Endothelial cell of umbilical vein (primary cell): ENCODE results near the gene CD300LG. TPM values are rescaled to one million over a fixed set of nuclear protein-coding genes. Genes with fewer than 3 reads are reported as not detected.

Experiments used
- BruUV-seq: library from RNA; stranded (reverse); fragments of 400-500 nt; replicated peaks from 2 replicates; lab custom pipeline; 2021; lab: Mats Ljungman, UMichigan
- CTCF ChIA-PET: fragments of 300-600, 350-600 bp; sonication (Branson Sonifier 250); formaldehyde crosslinking; loops from one replicate; lab custom pipeline; 2021; ENCODE audit warnings: antibody characterized with exemption, inconsistent platforms; lab: Charles Lee
- POLR2A ChIA-PET: fragments of 300-600, 350-600 bp; sonication (Branson Sonifier 250); formaldehyde crosslinking; loops from one replicate; lab custom pipeline; 2021; ENCODE audit warnings: antibody characterized with exemption, inconsistent platforms; lab: Charles Lee
- DNase-seq: peaks from one replicate; pipeline ENCODE4 v3.0.0-alpha.2; 2011; ENCODE audit warnings: low read depth, low spot score
- FAIRE-seq: peaks from 2 replicates; lab custom pipeline; 2011; peaks lifted over from hg19 to GRCh38; lab: Jason Lieb, UNC
- H2AFZ ChIP-seq: 2 replicates; pipeline ENCODE4 v1.6.0; 2012; ENCODE audit warnings: low read depth, low read length, control low read depth, inconsistent platforms
- H3K27ac ChIP-seq: 2 replicates; pipeline ENCODE4 v1.5.1; 2011; ENCODE audit warnings: low read depth, mild to moderate bottlenecking, control low read depth, low read length, moderate library complexity; ENCODE audit not compliant: insufficient read depth
- H3K27me3 ChIP-seq, 2 experiments: 2 replicates each; pipeline versions ENCODE4 v1.6.0 to v1.6.1; 2011; ENCODE audit warnings: low read length in 2 of 2, mixed read lengths in 1 of 2; ENCODE audit not compliant: control insufficient read depth in 2 of 2, insufficient read depth in 2 of 2
- H3K36me3 ChIP-seq, 2 experiments: 2 replicates in 1 of 2; 3 replicates in 1 of 2; pipeline ENCODE4 v1.5.1; 2011; ENCODE audit warnings: low read length in 2 of 2, mild to moderate bottlenecking in 1 of 2, moderate library complexity in 1 of 2; ENCODE audit not compliant: control insufficient read depth in 2 of 2, insufficient read depth in 2 of 2; ENCODE audit errors: extremely low read depth in 1 of 2
- H3K4me1 ChIP-seq: 3 replicates; pipeline ENCODE4 v1.5.1; 2011; ENCODE audit warnings: mild to moderate bottlenecking, low read length; ENCODE audit not compliant: control insufficient read depth, insufficient read depth; ENCODE audit errors: extremely low read depth
- H3K4me2 ChIP-seq: 2 replicates; pipeline ENCODE4 v1.6.1; 2011; ENCODE audit warnings: low read length, control low read depth, mixed read lengths; ENCODE audit not compliant: insufficient read depth
- H3K4me3 ChIP-seq, 3 experiments: fragments of 200-600 bp in 1 of 3; sonication (generic), shearing (Covaris generic) in 1 of 3; replicated peaks in 1 of 3; 2 replicates each; pipeline ENCODE4 v1.5.1; 2011 to 2016; ENCODE audit warnings: control low read depth in 3 of 3, low read length in 3 of 3, mild to moderate bottlenecking in 2 of 3, inconsistent platforms in 1 of 3, low read depth in 1 of 3, moderate library complexity in 1 of 3; ENCODE audit not compliant: insufficient read depth in 1 of 3
- H3K79me2 ChIP-seq: 2 replicates; pipeline ENCODE4 v1.6.0; 2012; ENCODE audit warnings: low read length, inconsistent platforms; ENCODE audit not compliant: control insufficient read depth, insufficient read depth
- H3K9ac ChIP-seq: replicated peaks from 2 replicates; pipeline ENCODE3; 2011; ENCODE audit warnings: low read length, control low read depth; ENCODE audit not compliant: insufficient read depth; ENCODE audit errors: extremely low read depth
- H3K9me1 ChIP-seq: replicated peaks from 3 replicates; pipeline ENCODE4 v1.6.0; 2011; ENCODE audit warnings: mild to moderate bottlenecking, low read length; ENCODE audit not compliant: control insufficient read depth, insufficient read depth; ENCODE audit errors: extremely low read depth
- H3K9me3 ChIP-seq: replicated peaks from 2 replicates; pipeline ENCODE4 v1.5.1; 2012; ENCODE audit warnings: low read length, inconsistent platforms; ENCODE audit not compliant: control insufficient read depth, insufficient read depth
- H4K20me1 ChIP-seq: replicated peaks from 2 replicates; pipeline ENCODE3; 2011; ENCODE audit warnings: mild to moderate bottlenecking, low read length; ENCODE audit not compliant: control insufficient read depth, insufficient read depth; ENCODE audit errors: extremely low read depth
- CTCF ChIP-seq, 2 donors: IDR thresholded peaks; 1 replicate in 1 of 2; 2 replicates in 1 of 2; pipeline ENCODE4 v1.5.1; 2011; ENCODE audit warnings: low read length in 2 of 2, mild to moderate bottlenecking in 2 of 2, moderate library complexity in 2 of 2, control low read depth in 1 of 2, inconsistent platforms in 1 of 2, low read depth in 1 of 2; ENCODE audit not compliant: insufficient read depth in 1 of 2; ENCODE audit errors: extremely low read depth in 1 of 2
- FOS ChIP-seq: IDR thresholded peaks from 2 replicates; pipeline ENCODE4 v1.6.1; 2011; ENCODE audit warnings: mild to moderate bottlenecking, low read length, moderate library complexity, borderline replicate concordance; ENCODE audit not compliant: insufficient read depth
- POLR2A ChIP-seq: IDR thresholded peaks from 2 replicates; pipeline ENCODE4 v1.6.1; 2012; ENCODE audit warnings: low read depth, mild to moderate bottlenecking, control low read depth, low read length
- dilution Hi-C: fragments of 300-500 bp; cut with MboI; formaldehyde crosslinking; loops from one replicate; pipeline ENCODE4 v1.15.0; 2019; ENCODE audit warnings: low sequenced_read_pairs; ENCODE audit not compliant: extremely low pct_ligation_motif_present
- intact Hi-C: fragments of 100-400 bp; cut with micrococcal nuclease; formaldehyde crosslinking; loops from one replicate; pipeline ENCODE4 v1.10.0; 2022
- polyA plus RNA-seq, 4 experiments: library from polyadenylated mRNA; depleted of rRNA in 3 of 4; stranded (reverse) in 3 of 4; unstranded in 1 of 4; fragments of >200 nt; gene quantifications; 2 replicates each; pipeline versions ENCODE4 v1.2.1 to v1.2.3, GENCODE V29; 2011 to 2012; ENCODE audit warnings: missing spikeins in 1 of 4
- total RNA-seq: library from RNA; stranded (reverse); gene quantifications from 2 replicates; pipeline ENCODE4 v1.2.3, GENCODE V29; 2021

CD300LG gene
- total and polyA plus RNA-seq, 2 donors (not counting 3 experiments of a cell fraction or from before 2014, with no cell fraction given): not detected

GRCh38 chr17:43839670-43840108 is 7.3 kb upstream of the CD300LG start:
- Histone ChIP-seq H3K27ac (no peak overlapping the region), H3K9ac (no peak overlapping the region), H3K9me1 (no peaks in the 10 kb centered on the region), H2AFZ (no peak overlapping the region), H3K27me3 (peaks cover 0 to 2% of the 10 kb centered on the region in 2 experiments), H3K4me1 (no peaks in the 10 kb centered on the region), H3K4me2 (no peak overlapping the region), H3K9me3 (no peaks in the 10 kb centered on the region), H3K79me2 (no peaks in the 10 kb centered on the region), H3K4me3 (no peak overlapping the region), H4K20me1 (no peaks in the 10 kb centered on the region), H3K36me3 (no peaks in the 10 kb centered on the region)
- no peak for DNase-seq
- TF ChIP-seq FOS (no peak), CTCF (IDR thresholded peaks at IDR 0.05; ENCODE audit: extremely low read depth in 1 of 2, insufficient read depth in 1 of 2, low read depth in 1 of 2, low read length in 2 of 2) (no peak)
- intact Hi-C loops: no loop called here
- no peak for FAIRE-seq
- POLR2A ChIA-PET: no interaction called here
- dilution Hi-C loops: no loop called here
- no TSS peak for BruUV-seq
- CTCF ChIA-PET: interaction anchor here (0.9 to 2.3 kb wide), 9 partner anchors 8 to 74 kb away, joined by 3 to 9 read pairs (median 4); partner anchors contain the start of gene CFAP97D1

GRCh38 chr17:43840814-43841213 is 6.2 kb upstream of the CD300LG start:
- no peak overlapping the region for H3K4me2 ChIP-seq
- TF ChIP-seq CTCF (IDR thresholded peaks at IDR 0.05; ENCODE audit: extremely low read depth in 1 of 2, insufficient read depth in 1 of 2, low read depth in 1 of 2, low read length in 2 of 2) (peak in 1 of 2 donors; percentile 32), POLR2A (no peak)
- no peak overlapping the region for H3K9ac ChIP-seq
- POLR2A ChIA-PET: no interaction called here
- peak; percentile 33 for FAIRE-seq
- no peak overlapping the region for H3K27ac ChIP-seq
- dilution Hi-C loops: no loop called here
- H3K4me3 ChIP-seq: no peak overlapping the region
- H4K20me1 ChIP-seq: no peaks in the 10 kb centered on the region
- no peaks in the 10 kb centered on the region for H3K79me2 ChIP-seq
- H2AFZ ChIP-seq: no peak overlapping the region
- no TSS peak for BruUV-seq
- H3K9me3 ChIP-seq: no peaks in the 10 kb centered on the region
- DNase-seq: peak; percentile 59
- no peaks in the 10 kb centered on the region for H3K36me3 ChIP-seq
- no peaks in the 10 kb centered on the region for H3K9me1 ChIP-seq
- peaks cover 0 to 2% of the 10 kb centered on the region in 2 experiments for H3K27me3 ChIP-seq
- CTCF ChIA-PET: interaction anchor here (0.9 to 2.3 kb wide), 13 partner anchors 9 to 103 kb away, joined by 3 to 12 read pairs (median 5); partner anchors contain the start of gene CFAP97D1
- intact Hi-C loops: no loop called here
- no peaks in the 10 kb centered on the region for H3K4me1 ChIP-seq
